PC-3 (cell line): Measurements from ENCODE around the gene STARD5.

Source experiments
- EZH2 ChIP-seq: fragments of 300-600 bp; sonication (generic); IDR thresholded peaks from one replicate; pipeline ENCODE4 v1.6.1; 2017; ENCODE audit warnings: antibody characterized with exemption, mild to moderate bottlenecking, low read length; ENCODE audit not compliant: unreplicated experiment
- TF ChIP-seq, protein P1 (sequence below): fragments of 300-600 bp; sonication (generic); conservative IDR thresholded peaks from 2 replicates; pipeline ENCODE4 v1.5.1; 2017; ENCODE audit warnings: antibody characterized with exemption, low read depth, mild to moderate bottlenecking, low read length

DNA sequence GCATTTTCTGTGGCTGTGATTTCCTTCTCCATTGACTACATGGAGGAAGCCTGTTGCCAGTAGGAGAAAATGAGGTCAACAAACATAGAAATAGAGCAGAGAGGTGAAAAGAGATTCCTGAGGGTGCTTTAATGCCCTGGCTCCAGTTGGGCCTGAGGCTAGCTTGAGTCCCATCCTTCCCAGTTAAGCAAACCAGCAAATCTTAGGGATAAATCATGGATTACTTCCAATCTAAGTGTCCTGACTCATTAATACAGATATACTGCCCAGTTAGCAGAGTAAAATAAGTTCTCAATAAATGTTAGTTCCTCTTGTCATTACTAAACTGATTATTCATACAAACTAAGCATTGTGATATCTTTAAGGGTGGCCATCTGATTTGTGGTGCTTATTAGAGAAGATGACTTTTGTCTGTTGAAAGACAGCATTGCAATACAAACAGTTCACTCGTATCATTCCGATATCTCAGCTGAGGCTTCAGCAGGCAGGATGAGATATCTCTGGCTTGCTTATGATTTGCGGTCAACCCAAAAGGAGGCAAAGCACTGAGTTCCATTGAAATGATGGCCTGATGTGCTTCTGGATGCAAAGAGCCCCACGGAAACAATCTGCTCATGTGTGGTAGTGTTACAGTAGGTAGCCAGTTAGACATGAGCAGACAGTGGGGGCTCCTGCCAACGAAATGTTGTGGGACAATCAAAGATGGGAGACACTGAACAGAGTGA, 6.6 kb upstream of the STARD5 start:
- TF ChIP-seq, protein P1, sequence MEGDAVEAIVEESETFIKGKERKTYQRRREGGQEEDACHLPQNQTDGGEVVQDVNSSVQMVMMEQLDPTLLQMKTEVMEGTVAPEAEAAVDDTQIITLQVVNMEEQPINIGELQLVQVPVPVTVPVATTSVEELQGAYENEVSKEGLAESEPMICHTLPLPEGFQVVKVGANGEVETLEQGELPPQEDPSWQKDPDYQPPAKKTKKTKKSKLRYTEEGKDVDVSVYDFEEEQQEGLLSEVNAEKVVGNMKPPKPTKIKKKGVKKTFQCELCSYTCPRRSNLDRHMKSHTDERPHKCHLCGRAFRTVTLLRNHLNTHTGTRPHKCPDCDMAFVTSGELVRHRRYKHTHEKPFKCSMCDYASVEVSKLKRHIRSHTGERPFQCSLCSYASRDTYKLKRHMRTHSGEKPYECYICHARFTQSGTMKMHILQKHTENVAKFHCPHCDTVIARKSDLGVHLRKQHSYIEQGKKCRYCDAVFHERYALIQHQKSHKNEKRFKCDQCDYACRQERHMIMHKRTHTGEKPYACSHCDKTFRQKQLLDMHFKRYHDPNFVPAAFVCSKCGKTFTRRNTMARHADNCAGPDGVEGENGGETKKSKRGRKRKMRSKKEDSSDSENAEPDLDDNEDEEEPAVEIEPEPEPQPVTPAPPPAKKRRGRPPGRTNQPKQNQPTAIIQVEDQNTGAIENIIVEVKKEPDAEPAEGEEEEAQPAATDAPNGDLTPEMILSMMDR = no peak
- TF ChIP-seq EZH2 = no peak
